OCI-M1 (cell line): Measurements from ENCODE around the gene ASPSCR1.

Source experiments
- DNase-seq: peaks from one replicate; lab custom pipeline; 2025; lab: John Stamatoyannopoulos, UW

Gene ASPSCR1

GRCh38 chr17:81941484-81942166 lies 35.8 kb upstream of the ASPSCR1 start:
- no peak for DNase-seq

GRCh38 chr17:81942167-81942553 lies 35.3 kb upstream of the ASPSCR1 start:
- DNase-seq, result no peak

- no peak for DNase-seq
Observed at GRCh38 chr17:81944858-81945257, 32.6 kb upstream of the ASPSCR1 start.

- DNase-seq, result no peak
Observed at GRCh38 chr17:81947189-81947588, 30.2 kb upstream of the ASPSCR1 start, which contains the start of gene MYADML2. Gene MYADML2 (minus strand): TSS chr17:81947233. CDS start chr17:81941741, 5,492 bp downstream.

GRCh38 chr17:81948635-81949378 lies 28.6 kb upstream of the ASPSCR1 start:
- DNase-seq, result no peak

GRCh38 chr17:81950501-81950900 lies 26.9 kb upstream of the ASPSCR1 start:
- DNase-seq, result no peak

- DNase-seq, result no peak
Observed at GRCh38 chr17:81951785-81952684, 25.4 kb upstream of the ASPSCR1 start.

- no peak for DNase-seq
Observed at GRCh38 chr17:81952792-81953228, 24.6 kb upstream of the ASPSCR1 start.

- DNase-seq, result peak; percentile 32
Observed at GRCh38 chr17:81953443-81953842, 24.0 kb upstream of the ASPSCR1 start.

- no peak for DNase-seq
Observed at GRCh38 chr17:81954131-81955057, 23.0 kb upstream of the ASPSCR1 start.

- DNase-seq, result no peak
Observed at GRCh38 chr17:81955058-81955681, 22.3 kb upstream of the ASPSCR1 start.

GRCh38 chr17:81955756-81956544 lies 21.5 kb upstream of the ASPSCR1 start:
- DNase-seq, result no peak

- DNase-seq, result no peak
Observed at GRCh38 chr17:81956607-81957589, 20.5 kb upstream of the ASPSCR1 start.

- DNase-seq, result no peak
Observed at GRCh38 chr17:81957691-81958432, 19.6 kb upstream of the ASPSCR1 start.

- DNase-seq, result no peak
Observed at GRCh38 chr17:81958633-81959342, 18.6 kb upstream of the ASPSCR1 start.

GRCh38 chr17:81959362-81960129 lies 17.9 kb upstream of the ASPSCR1 start:
- DNase-seq, result peak; percentile 72
